ENCODE measurements around the gene LRFN2. TPM values are rescaled to one million over a fixed set of nuclear protein-coding genes. Genes with fewer than 3 reads are reported as not detected.

The LRFN2 gene
- total RNA-seq, 2 experiments from 2014 or later, result not detected

GRCh38 chr6:40524797-40525585, 62.2 kb downstream of the LRFN2 start:
- H3K27me3 ChIP-seq (ENCODE audit: control insufficient read depth in 1 of 2, insufficient read depth in 2 of 2, low read length in 2 of 2), result no peaks in the 10 kb centered on the region
- H3K4me3 ChIP-seq (ENCODE audit: low read length), result no peak overlapping the region
- no peak for DNase-seq
- Mint-ChIP-seq H3K36me3 (ENCODE audit: low read depth) (no peaks in the 10 kb centered on the region), H3K4me1 (ENCODE audit: low read depth) (peaks cover 2% of the 10 kb centered on the region), H3K4me3 (no peak overlapping the region), H3K27me3 (no peaks in the 10 kb centered on the region), H3K9me3 (no peaks in the 10 kb centered on the region), H3K27ac (no peak overlapping the region)
- ChIA-PET CTCF (no interaction called here), POLR2A (no interaction called here)
- intact Hi-C loops (cut with DNase I, micrococcal nuclease), result no loop called here
- no peak overlapping the region for H3K27ac ChIP-seq (ENCODE audit: low read depth in 1 of 2, low read length in 2 of 2)
- no peaks in the 10 kb centered on the region for H3K9me3 ChIP-seq (ENCODE audit: control insufficient read depth in 1 of 2, insufficient read depth in 1 of 2, low read length in 2 of 2)
- H3K36me3 ChIP-seq (ENCODE audit: insufficient read depth, low read length), result no peaks in the 10 kb centered on the region
- ATAC-seq (ENCODE audit: poor library complexity), result no peak
- no peaks in the 10 kb centered on the region for H3K4me1 ChIP-seq (ENCODE audit: insufficient read depth, low read length)
- TF ChIP-seq, protein P1, sequence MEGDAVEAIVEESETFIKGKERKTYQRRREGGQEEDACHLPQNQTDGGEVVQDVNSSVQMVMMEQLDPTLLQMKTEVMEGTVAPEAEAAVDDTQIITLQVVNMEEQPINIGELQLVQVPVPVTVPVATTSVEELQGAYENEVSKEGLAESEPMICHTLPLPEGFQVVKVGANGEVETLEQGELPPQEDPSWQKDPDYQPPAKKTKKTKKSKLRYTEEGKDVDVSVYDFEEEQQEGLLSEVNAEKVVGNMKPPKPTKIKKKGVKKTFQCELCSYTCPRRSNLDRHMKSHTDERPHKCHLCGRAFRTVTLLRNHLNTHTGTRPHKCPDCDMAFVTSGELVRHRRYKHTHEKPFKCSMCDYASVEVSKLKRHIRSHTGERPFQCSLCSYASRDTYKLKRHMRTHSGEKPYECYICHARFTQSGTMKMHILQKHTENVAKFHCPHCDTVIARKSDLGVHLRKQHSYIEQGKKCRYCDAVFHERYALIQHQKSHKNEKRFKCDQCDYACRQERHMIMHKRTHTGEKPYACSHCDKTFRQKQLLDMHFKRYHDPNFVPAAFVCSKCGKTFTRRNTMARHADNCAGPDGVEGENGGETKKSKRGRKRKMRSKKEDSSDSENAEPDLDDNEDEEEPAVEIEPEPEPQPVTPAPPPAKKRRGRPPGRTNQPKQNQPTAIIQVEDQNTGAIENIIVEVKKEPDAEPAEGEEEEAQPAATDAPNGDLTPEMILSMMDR (IDR thresholded peaks at IDR 0.05), result no peak

DNA sequence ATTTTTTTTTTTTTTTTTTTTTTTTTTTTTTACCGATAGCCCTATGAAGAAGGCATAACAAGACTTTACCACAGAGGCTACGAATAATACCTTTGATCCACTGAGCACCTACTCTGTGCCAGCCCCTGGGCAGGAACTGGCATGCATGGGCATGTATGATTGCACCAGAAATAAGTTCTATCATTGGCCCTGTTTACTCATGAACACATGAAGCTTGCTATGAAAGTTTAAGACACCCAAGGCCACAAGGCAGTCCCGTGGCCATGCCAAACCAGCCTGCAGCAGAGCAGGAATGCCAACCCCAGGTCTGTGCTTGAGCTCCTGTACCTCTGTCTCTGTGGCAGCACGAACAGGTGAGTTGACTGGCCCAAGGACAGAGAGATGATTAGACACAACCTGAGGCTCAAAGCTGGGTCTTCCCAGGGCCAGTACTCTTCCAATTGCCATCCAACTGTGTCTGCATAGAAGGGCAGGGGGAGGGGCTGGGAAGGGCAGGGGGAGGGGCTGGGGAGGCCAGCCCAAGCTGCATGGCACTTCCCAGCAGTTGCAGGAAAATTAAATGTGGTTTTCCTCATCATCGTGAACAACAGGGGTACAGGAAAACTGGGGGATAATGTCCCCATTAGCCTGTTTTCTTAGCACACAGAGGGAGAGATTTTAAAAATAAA, 63.5 kb downstream of the LRFN2 start:
- no peaks in the 10 kb centered on the region for H3K9me3 ChIP-seq (ENCODE audit: control insufficient read depth in 1 of 2, insufficient read depth in 1 of 2, low read length in 2 of 2)
- ATAC-seq (ENCODE audit: poor library complexity), result no peak
- H3K4me1 ChIP-seq (ENCODE audit: insufficient read depth, low read length), result no peaks in the 10 kb centered on the region
- peaks cover 4% of the 10 kb centered on the region for H3K4me1 Mint-ChIP-seq (ENCODE audit: low read depth)
- ChIA-PET POLR2A (no interaction called here), CTCF (no interaction called here)
- no peaks in the 10 kb centered on the region for H3K36me3 Mint-ChIP-seq (ENCODE audit: low read depth)
- H3K36me3 ChIP-seq (ENCODE audit: insufficient read depth, low read length), result no peaks in the 10 kb centered on the region
- H3K9me3 Mint-ChIP-seq, result no peaks in the 10 kb centered on the region
- no peaks in the 10 kb centered on the region for H3K27me3 ChIP-seq (ENCODE audit: control insufficient read depth in 1 of 2, insufficient read depth in 2 of 2, low read length in 2 of 2)
- DNase-seq, result no peak
- no peaks in the 10 kb centered on the region for H3K27me3 Mint-ChIP-seq
- intact Hi-C loops (cut with DNase I, micrococcal nuclease), result no loop called here
- no peak overlapping the region for H3K4me3 Mint-ChIP-seq
- H3K27ac ChIP-seq (ENCODE audit: low read depth in 1 of 2, low read length in 2 of 2), result no peak overlapping the region
- H3K27ac Mint-ChIP-seq, result no peak overlapping the region
- no peak overlapping the region for H3K4me3 ChIP-seq (ENCODE audit: low read length)
- TF ChIP-seq, protein P1 (IDR thresholded peaks at IDR 0.05), result no peak

DNA sequence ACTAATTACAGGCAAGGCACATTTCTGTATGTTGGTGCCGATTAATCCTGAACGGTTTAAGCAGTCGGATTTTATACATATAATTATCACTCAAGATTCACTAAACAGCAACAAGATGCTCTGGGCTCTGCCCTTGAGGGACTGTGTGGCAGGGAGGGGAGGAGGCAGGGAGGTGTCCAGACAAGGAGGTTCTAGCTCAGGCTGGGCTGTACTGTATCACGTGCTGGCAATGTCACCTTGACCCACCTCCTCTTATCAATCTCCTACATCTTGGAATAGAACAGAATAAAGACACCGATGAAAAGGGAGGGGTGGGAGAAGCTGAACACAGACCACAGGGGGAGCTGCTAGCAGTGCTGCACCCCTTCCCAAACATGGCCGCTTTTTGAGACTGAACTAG, 65.7 kb downstream of the LRFN2 start:
- Mint-ChIP-seq H3K27me3 (no peaks in the 10 kb centered on the region), H3K4me1 (ENCODE audit: low read depth) (peaks cover 4% of the 10 kb centered on the region), H3K9me3 (no peaks in the 10 kb centered on the region), H3K27ac (no peak overlapping the region), H3K4me3 (no peak overlapping the region), H3K36me3 (ENCODE audit: low read depth) (no peaks in the 10 kb centered on the region)
- intact Hi-C loops (cut with DNase I, micrococcal nuclease), result no loop called here
- Histone ChIP-seq H3K4me3 (ENCODE audit: low read length) (no peak overlapping the region), H3K36me3 (ENCODE audit: insufficient read depth, low read length) (no peaks in the 10 kb centered on the region), H3K9me3 (ENCODE audit: control insufficient read depth in 1 of 2, insufficient read depth in 1 of 2, low read length in 2 of 2) (no peaks in the 10 kb centered on the region), H3K27me3 (ENCODE audit: control insufficient read depth in 1 of 2, insufficient read depth in 2 of 2, low read length in 2 of 2) (no peaks in the 10 kb centered on the region), H3K27ac (ENCODE audit: low read depth in 1 of 2, low read length in 2 of 2) (no peak overlapping the region), H3K4me1 (ENCODE audit: insufficient read depth, low read length) (no peaks in the 10 kb centered on the region)
- DNase-seq (no peak), ATAC-seq (ENCODE audit: poor library complexity) (no peak)
- ChIA-PET CTCF (no interaction called here), POLR2A (interaction anchor here (0.5 kb wide), 1 partner anchor 61 kb away, joined by 3 read pairs; no protein-coding TSS in a partner anchor)
- TF ChIP-seq, protein P1 (IDR thresholded peaks at IDR 0.05), result no peak
